HG03521 (cell line): ENCODE measurements around the gene DOLPP1.

Experiments
- ATAC-seq: cut with Tn5 transposase; IDR thresholded peaks from one replicate; pipeline ENCODE4 v1.9.1; 2021; ENCODE audit warnings: mild to moderate bottlenecking, moderate library complexity; ENCODE audit not compliant: unreplicated experiment

Gene DOLPP1

GRCh38 chr9:129136446-129137035, 55.6 kb downstream of the DOLPP1 start:
- ATAC-seq, result no peak

- no peak for ATAC-seq
Observed at GRCh38 chr9:129137292-129138143, 56.6 kb downstream of the DOLPP1 start.

DNA sequence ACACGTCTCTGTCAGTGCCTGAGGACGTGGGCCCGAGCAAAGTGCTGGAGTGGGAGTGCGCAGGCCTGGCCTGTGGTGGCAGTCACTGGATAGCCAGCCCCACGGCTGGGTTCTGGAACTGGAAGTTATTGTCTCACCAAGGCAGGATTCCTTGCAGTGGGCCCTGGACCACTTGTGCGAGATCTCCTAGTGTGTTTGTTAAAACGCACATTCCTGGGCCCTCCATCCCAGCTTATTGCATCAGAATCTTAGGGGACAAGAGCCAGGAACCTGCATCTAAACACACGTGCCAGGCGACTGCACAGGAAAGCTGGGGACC, 57.2 kb downstream of the DOLPP1 start:
- ATAC-seq, result no peak

DNA sequence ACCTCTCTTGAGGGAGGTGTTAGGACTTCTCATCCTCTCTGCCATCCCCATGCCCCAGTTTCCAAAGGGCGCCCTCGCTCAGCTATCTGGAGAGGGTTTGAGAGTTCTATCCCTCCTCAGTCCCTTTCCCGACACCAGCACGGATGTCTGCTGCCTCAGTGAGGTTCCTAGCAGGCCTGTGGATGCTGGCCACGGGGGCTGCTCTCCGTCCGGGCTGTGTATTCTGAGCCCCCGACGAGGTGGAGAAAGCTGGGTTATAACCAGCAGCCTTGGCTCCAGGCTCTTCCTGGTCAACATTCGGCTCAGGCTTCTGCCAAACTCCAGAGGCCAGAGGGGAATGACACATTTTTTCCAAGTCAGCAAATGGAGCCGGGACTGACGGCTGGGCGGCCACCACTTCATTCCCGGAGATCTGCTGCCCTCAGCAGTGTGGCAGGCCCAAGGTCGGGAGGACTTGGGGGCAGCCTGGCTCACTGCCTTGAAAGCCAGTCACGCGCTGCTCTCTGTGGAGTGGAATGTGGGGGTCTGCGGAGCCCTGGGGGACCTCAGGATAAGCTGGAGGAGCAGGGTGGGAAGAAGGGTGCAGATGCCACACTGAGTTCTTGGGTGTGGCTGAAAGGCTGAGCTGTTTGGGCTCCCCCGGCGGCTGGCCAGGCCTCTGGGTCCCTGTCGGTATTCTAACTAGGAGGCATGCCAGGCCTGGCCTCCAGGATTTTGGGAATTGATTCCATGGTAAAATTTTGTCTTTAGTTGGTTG, 57.7 kb downstream of the DOLPP1 start:
- no peak for ATAC-seq

DNA sequence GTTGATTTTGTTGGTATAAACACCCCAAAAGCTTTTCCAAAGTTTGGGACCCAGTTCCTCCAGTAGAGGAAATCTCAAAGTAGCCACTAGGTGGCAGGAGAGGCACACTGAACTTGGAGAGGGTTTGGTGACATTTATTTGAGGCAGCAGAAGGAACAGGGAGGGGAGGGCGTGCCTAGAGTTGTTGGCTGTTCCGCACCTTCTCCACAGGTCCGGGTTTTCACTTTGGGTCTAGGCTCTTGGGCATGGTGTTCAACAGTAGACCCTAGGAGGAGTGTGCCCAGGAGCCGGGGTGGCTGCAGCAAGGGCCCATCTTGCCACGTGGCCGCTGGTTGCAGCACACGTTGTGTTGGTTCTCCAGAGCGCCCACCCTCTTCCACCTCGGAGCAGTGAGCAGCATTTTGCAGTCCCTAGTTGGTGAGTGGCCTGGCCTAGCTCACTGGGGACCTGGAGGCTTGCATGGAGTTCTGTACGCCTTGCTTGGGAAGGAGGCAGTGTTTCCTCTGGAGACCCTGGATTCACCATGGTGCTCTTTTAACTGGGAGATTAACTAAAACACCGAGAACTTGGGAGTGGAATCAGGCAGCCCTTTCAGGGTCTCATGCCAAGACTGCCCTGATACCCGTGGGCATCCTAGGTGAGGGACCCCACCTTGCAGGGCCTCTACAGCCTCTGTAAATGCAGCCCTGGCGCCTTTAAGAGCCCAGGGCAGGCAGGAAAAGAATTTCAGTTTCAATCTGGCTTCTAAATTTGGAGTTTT, 58.5 kb downstream of the DOLPP1 start:
- no peak for ATAC-seq

- ATAC-seq, result peak; percentile 72
Observed at GRCh38 chr9:129139993-129140396, 59.1 kb downstream of the DOLPP1 start.
